ENCODE data around the gene BNC2. TPM values are rescaled to one million over a fixed set of nuclear protein-coding genes. Genes with fewer than 3 reads are reported as not detected.

Gene BNC2
- total RNA-seq, 4 donors from 2014 or later = 20.5 to 55.4 (median 26.2) TPM

- H3K27ac ChIP-seq = no peak overlapping the region
- H3K27me3 ChIP-seq = no peaks in the 10 kb centered on the region
- peaks cover 0 to 1% (median 0%) of the 10 kb centered on the region in 4 donors for H3K4me1 ChIP-seq
- WGBS, 2 donors (ENCODE audit: low coverage in 1 of 2) = 89 to 92% methylated on average over 3 of the region's 3 CpGs
- in situ Hi-C loops (cut with MboI; ENCODE audit: low pct_ligation_motif_present in 1 of 4, low pct_unique_long_range_greater_than_20kb in 1 of 4, low sequenced_read_pairs in 3 of 4) (no loop called here), intact Hi-C loops (cut with DNase I; ENCODE audit: low total_unique reads) (no loop called here)
- TF ChIP-seq POLR2A (IDR thresholded peaks at IDR 0.05) (no peak), EP300 (IDR thresholded peaks at IDR 0.05; ENCODE audit: low read depth) (no peak), POLR2AphosphoS5 (IDR thresholded peaks at IDR 0.05) (no peak)
- TF ChIP-seq, protein P1, sequence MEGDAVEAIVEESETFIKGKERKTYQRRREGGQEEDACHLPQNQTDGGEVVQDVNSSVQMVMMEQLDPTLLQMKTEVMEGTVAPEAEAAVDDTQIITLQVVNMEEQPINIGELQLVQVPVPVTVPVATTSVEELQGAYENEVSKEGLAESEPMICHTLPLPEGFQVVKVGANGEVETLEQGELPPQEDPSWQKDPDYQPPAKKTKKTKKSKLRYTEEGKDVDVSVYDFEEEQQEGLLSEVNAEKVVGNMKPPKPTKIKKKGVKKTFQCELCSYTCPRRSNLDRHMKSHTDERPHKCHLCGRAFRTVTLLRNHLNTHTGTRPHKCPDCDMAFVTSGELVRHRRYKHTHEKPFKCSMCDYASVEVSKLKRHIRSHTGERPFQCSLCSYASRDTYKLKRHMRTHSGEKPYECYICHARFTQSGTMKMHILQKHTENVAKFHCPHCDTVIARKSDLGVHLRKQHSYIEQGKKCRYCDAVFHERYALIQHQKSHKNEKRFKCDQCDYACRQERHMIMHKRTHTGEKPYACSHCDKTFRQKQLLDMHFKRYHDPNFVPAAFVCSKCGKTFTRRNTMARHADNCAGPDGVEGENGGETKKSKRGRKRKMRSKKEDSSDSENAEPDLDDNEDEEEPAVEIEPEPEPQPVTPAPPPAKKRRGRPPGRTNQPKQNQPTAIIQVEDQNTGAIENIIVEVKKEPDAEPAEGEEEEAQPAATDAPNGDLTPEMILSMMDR (IDR thresholded peaks at IDR 0.05) = no peak
- no peak overlapping the region for H3K4me3 ChIP-seq
- no peak for DNase-seq
- H3K9me3 ChIP-seq = no peaks in the 10 kb centered on the region
- no peaks in the 10 kb centered on the region for H3K36me3 ChIP-seq
Observed at GRCh38 chr9:16676519-16676918, 194.0 kb downstream of the BNC2 start.

DNA sequence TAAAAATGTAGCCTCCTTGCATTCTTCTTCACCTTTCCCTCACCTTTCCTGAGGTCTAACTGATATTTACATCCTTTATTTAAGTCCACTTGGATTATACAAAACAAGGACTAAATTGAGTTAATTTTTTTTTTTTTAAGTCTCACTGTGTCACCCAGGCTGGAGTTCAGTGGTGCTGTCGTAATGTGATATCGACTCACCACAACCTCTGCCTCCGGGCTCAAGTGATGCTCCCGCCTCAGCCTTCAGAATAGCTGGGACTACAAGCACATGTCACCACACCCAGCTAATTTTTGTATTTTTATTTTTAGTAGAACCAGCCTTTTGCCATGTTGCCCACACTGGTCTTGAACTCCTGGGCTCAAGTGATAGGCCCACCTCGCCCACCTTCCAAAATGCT lies 195.3 kb downstream of the BNC2 start:
- in situ Hi-C loops (cut with MboI; ENCODE audit: low pct_ligation_motif_present in 1 of 4, low pct_unique_long_range_greater_than_20kb in 1 of 4, low sequenced_read_pairs in 3 of 4) (no loop called here), intact Hi-C loops (cut with DNase I; ENCODE audit: low total_unique reads) (no loop called here)
- Histone ChIP-seq H3K36me3 (no peaks in the 10 kb centered on the region), H3K9me3 (no peaks in the 10 kb centered on the region), H3K4me3 (no peak overlapping the region), H3K27ac (no peak overlapping the region), H3K27me3 (no peaks in the 10 kb centered on the region), H3K4me1 (no peaks in the 10 kb centered on the region)
- TF ChIP-seq EP300 (IDR thresholded peaks at IDR 0.05; ENCODE audit: low read depth) (no peak), POLR2AphosphoS5 (IDR thresholded peaks at IDR 0.05) (no peak), POLR2A (IDR thresholded peaks at IDR 0.05) (no peak)
- TF ChIP-seq, protein P1 (IDR thresholded peaks at IDR 0.05) = no peak
- DNase-seq = no peak
- WGBS, 2 donors (ENCODE audit: low coverage in 1 of 2) = 86 to 91% methylated on average over 1 to 5 of the region's 5 CpGs

GRCh38 chr9:16673171-16673570 lies 197.3 kb downstream of the BNC2 start:
- intact Hi-C loops (cut with DNase I; ENCODE audit: low total_unique reads) (no loop called here), in situ Hi-C loops (cut with MboI; ENCODE audit: low pct_ligation_motif_present in 1 of 4, low pct_unique_long_range_greater_than_20kb in 1 of 4, low sequenced_read_pairs in 3 of 4) (no loop called here)
- Histone ChIP-seq H3K4me3 (no peak overlapping the region), H3K4me1 (no peaks in the 10 kb centered on the region), H3K36me3 (no peaks in the 10 kb centered on the region), H3K9me3 (no peaks in the 10 kb centered on the region), H3K27me3 (no peaks in the 10 kb centered on the region), H3K27ac (no peak overlapping the region)
- no peak for DNase-seq
- TF ChIP-seq POLR2AphosphoS5 (IDR thresholded peaks at IDR 0.05) = no peak
- TF ChIP-seq, protein P1 (IDR thresholded peaks at IDR 0.05) = no peak
- no peak for TF ChIP-seq EP300 (IDR thresholded peaks at IDR 0.05; ENCODE audit: low read depth)
- TF ChIP-seq POLR2A (IDR thresholded peaks at IDR 0.05) = no peak

- Histone ChIP-seq H3K27me3 (no peaks in the 10 kb centered on the region), H3K4me1 (no peaks in the 10 kb centered on the region), H3K9me3 (no peaks in the 10 kb centered on the region), H3K4me3 (no peak overlapping the region), H3K36me3 (no peaks in the 10 kb centered on the region), H3K27ac (no peak overlapping the region)
- no peak for DNase-seq
- TF ChIP-seq, protein P1 (IDR thresholded peaks at IDR 0.05) = no peak
- TF ChIP-seq EP300 (IDR thresholded peaks at IDR 0.05; ENCODE audit: low read depth) = no peak
- no peak for TF ChIP-seq POLR2AphosphoS5 (IDR thresholded peaks at IDR 0.05)
- TF ChIP-seq POLR2A (IDR thresholded peaks at IDR 0.05) = no peak
- in situ Hi-C loops (cut with MboI; ENCODE audit: low pct_ligation_motif_present in 1 of 4, low pct_unique_long_range_greater_than_20kb in 1 of 4, low sequenced_read_pairs in 3 of 4) = no loop called here
- 89 to 91% methylated on average over 3 of the region's 3 CpGs for WGBS, 2 donors (ENCODE audit: low coverage in 1 of 2)
- intact Hi-C loops (cut with DNase I; ENCODE audit: low total_unique reads) = no loop called here
Observed at GRCh38 chr9:16672501-16672900, 198.0 kb downstream of the BNC2 start.
